BJ (cell line): ENCODE results near the gene DPYSL5. TPM values are rescaled to one million over a fixed set of nuclear protein-coding genes. Genes with fewer than 3 reads are reported as not detected.
"Not testable (repeated sequence)": the region's sequence is repeated elsewhere in the genome, so short reads cannot be mapped to it uniquely, and the experiment has no call there.

Experiments used
- CTCF ChIA-PET: fragments of 350-600 bp; formaldehyde crosslinking; extraction: SDS; loops from one replicate; lab custom pipeline; 2021; ENCODE audit warnings: antibody characterized with exemption, inconsistent platforms; lab: Yijun Ruan, JAX
- POLR2A ChIA-PET: fragments of 300-600 bp; sonication (Branson Sonifier 250); formaldehyde crosslinking; extraction: SDS; loops from one replicate; lab custom pipeline; 2021; ENCODE audit warnings: antibody characterized with exemption; lab: Charles Lee
- DNase-seq: peaks from one replicate; pipeline ENCODE4 v3.0.0-alpha.2; 2011; ENCODE audit warnings: low read depth
- H3K27me3 ChIP-seq: 2 replicates; pipeline ENCODE4 v1.6.0; 2011; ENCODE audit warnings: low read length; ENCODE audit not compliant: control insufficient read depth, insufficient read depth
- H3K36me3 ChIP-seq: 2 replicates; pipeline ENCODE4 v1.5.1; 2011; ENCODE audit warnings: low read length; ENCODE audit not compliant: control insufficient read depth, insufficient read depth
- H3K4me3 ChIP-seq: 2 replicates; pipeline ENCODE4 v1.5.1; 2011; ENCODE audit warnings: low read depth, mild to moderate bottlenecking, control low read depth, low read length
- CTCF ChIP-seq: IDR thresholded peaks from 2 replicates; pipeline ENCODE4 v1.5.1; 2011; ENCODE audit warnings: low read depth, mild to moderate bottlenecking, control low read depth, inconsistent platforms, low read length, moderate library complexity; ENCODE audit not compliant: insufficient read depth
- polyA plus RNA-seq: library from polyadenylated mRNA; depleted of rRNA; stranded (reverse); fragments of >200 nt; gene quantifications from 2 replicates; pipeline ENCODE4 v1.2.3, GENCODE V29; 2011

DPYSL5 gene
- polyA plus RNA-seq, 1 experiment, result not detected

GRCh38 chr2:26915316-26915715 is 67.4 kb downstream of the DPYSL5 start:
- H3K27me3 ChIP-seq, result peaks cover 34% of the 10 kb centered on the region
- no peak overlapping the region for H3K4me3 ChIP-seq
- no peak for TF ChIP-seq CTCF
- CTCF ChIA-PET, result no interaction called here
- no peak for DNase-seq
- no peaks in the 10 kb centered on the region for H3K36me3 ChIP-seq
- POLR2A ChIA-PET, result no interaction called here

- DNase-seq, result no peak
- Histone ChIP-seq H3K36me3 (no peaks in the 10 kb centered on the region), H3K4me3 (no peak overlapping the region), H3K27me3 (peaks cover 34% of the 10 kb centered on the region)
- TF ChIP-seq CTCF, result no peak
- ChIA-PET CTCF (interaction anchor here (1.6 to 2.3 kb wide), 3 partner anchors 10 to 70 kb away, joined by 5 to 7 read pairs (median 7); no protein-coding TSS in a partner anchor), POLR2A (no interaction called here)
Observed at GRCh38 chr2:26916128-26916692, 68.3 kb downstream of the DPYSL5 start.

- POLR2A ChIA-PET, result no interaction called here
- H3K27me3 ChIP-seq, result peaks cover 27% of the 10 kb centered on the region
Observed at GRCh38 chr2:26917135-26917836, 69.4 kb downstream of the DPYSL5 start.

GRCh38 chr2:26921323-26921722 is 73.4 kb downstream of the DPYSL5 start:
- no peak for DNase-seq
- H3K27me3 ChIP-seq, result peaks cover 9% of the 10 kb centered on the region
- H3K36me3 ChIP-seq, result no peaks in the 10 kb centered on the region
- ChIA-PET CTCF (interaction anchor here (0.6 to 3.2 kb wide), 3 partner anchors 8 to 75 kb away, joined by 4 to 24 read pairs (median 4); no protein-coding TSS in a partner anchor), POLR2A (no interaction called here)
- no peak for TF ChIP-seq CTCF
- H3K4me3 ChIP-seq, result no peak overlapping the region

More at GRCh38 chr2:26917135-26917836, 69.4 kb downstream of the DPYSL5 start:
- no peak for DNase-seq
- Histone ChIP-seq H3K36me3 (no peaks in the 10 kb centered on the region), H3K4me3 (no peak overlapping the region)
- TF ChIP-seq CTCF, result no peak
- CTCF ChIA-PET, result interaction anchor here (0.5 to 2.3 kb wide), 4 partner anchors 9 to 71 kb away, joined by 3 to 7 read pairs (median 6); no protein-coding TSS in a partner anchor

GRCh38 chr2:26922405-26923188 is 74.7 kb downstream of the DPYSL5 start:
- ChIA-PET POLR2A (no interaction called here), CTCF (interaction anchor here (0.6 to 3.2 kb wide), 12 partner anchors 13 to 315 kb away, joined by 3 to 24 read pairs (median 4); no protein-coding TSS in a partner anchor)
- peaks cover 6% of the 10 kb centered on the region for H3K27me3 ChIP-seq
- no peaks in the 10 kb centered on the region for H3K36me3 ChIP-seq
- H3K4me3 ChIP-seq, result no peak overlapping the region
- TF ChIP-seq CTCF, result peak; percentile 52
- no peak for DNase-seq

- H3K4me3 ChIP-seq, H3K27me3 ChIP-seq, POLR2A ChIA-PET, DNase-seq, H3K36me3 ChIP-seq: not testable (repeated sequence)
- CTCF ChIA-PET, result interaction anchor here (0.6 to 3.2 kb wide), 9 partner anchors 12 to 315 kb away, joined by 3 to 24 read pairs (median 4); no protein-coding TSS in a partner anchor
Observed at GRCh38 chr2:26923189-26923466, 75.2 kb downstream of the DPYSL5 start.
